ENCODE measurements around the gene LASP1. TPM values are rescaled to one million over a fixed set of nuclear protein-coding genes. Genes with fewer than 3 reads are reported as not detected.
"Not testable (repeated sequence)": the region's sequence is repeated elsewhere in the genome, so short reads cannot be mapped to it uniquely, and the experiment has no call there.

Gene LASP1
- total RNA-seq, 2 experiments from 2014 or later: 105 to 113 TPM

DNA sequence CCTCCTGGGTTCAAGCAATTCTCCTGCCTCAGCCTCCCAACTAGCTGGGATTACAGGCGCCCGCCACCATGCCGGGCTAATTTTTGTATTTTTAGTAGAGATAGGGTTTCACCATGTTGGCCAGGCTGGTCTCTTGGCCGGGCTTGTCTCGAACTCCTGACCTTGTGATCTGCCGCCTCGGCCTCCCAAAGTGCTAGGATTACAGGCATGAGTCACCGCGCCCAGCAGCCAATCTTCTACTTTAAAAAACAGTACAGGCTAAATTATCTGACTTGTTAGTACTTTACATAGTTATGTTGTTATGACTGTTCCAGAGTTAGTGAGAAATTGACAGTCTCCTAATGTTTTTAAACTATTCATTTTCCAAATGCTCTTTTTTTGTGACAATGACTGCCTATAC is 64.1 kb downstream of the LASP1 start:
- CTCF ChIA-PET: interaction anchor here (0.6 kb wide), 1 partner anchor 65 kb away, joined by 4 read pairs; no protein-coding TSS in a partner anchor
- H3K4me1 Mint-ChIP-seq (ENCODE audit: low read depth); intact Hi-C loops (cut with micrococcal nuclease); H3K36me3 Mint-ChIP-seq (ENCODE audit: low read depth); H3K9me3 Mint-ChIP-seq; DNase-seq; H3K27me3 Mint-ChIP-seq (ENCODE audit: low read depth); H3K4me3 Mint-ChIP-seq; H3K27ac Mint-ChIP-seq: not testable (repeated sequence)

DNA sequence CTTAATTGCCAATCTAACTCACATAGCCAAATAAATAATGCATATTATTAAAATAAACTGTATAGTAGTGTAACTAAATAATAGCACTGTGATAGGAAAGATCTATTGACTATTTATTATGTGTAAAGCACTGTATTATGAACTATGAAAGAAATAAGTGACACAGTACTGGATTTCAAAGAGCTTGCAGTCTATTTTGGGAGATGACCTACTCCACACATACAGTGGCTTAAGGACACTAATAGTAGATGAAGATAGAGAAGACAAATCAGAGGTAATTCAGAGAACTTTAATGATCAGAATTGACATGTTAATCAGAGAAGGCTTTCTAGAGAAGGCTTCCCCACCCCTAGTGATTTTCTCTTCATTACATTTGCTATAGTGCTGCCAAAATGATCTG is 70.1 kb downstream of the LASP1 start:
- no peak overlapping the region for H3K27ac Mint-ChIP-seq
- CTCF ChIA-PET: interaction anchor here (0.6 to 1.4 kb wide), 2 partner anchors 16 to 121 kb away, joined by 4 to 5 read pairs; no protein-coding TSS in a partner anchor
- no peaks in the 10 kb centered on the region for H3K9me3 Mint-ChIP-seq
- DNase-seq: no peak
- no peak overlapping the region for H3K4me3 Mint-ChIP-seq
- no peaks in the 10 kb centered on the region for H3K27me3 Mint-ChIP-seq (ENCODE audit: low read depth)
- no peaks in the 10 kb centered on the region for H3K36me3 Mint-ChIP-seq (ENCODE audit: low read depth)
- peaks cover 13% of the 10 kb centered on the region for H3K4me1 Mint-ChIP-seq (ENCODE audit: low read depth)
- intact Hi-C loops (cut with micrococcal nuclease): no loop called here

DNA sequence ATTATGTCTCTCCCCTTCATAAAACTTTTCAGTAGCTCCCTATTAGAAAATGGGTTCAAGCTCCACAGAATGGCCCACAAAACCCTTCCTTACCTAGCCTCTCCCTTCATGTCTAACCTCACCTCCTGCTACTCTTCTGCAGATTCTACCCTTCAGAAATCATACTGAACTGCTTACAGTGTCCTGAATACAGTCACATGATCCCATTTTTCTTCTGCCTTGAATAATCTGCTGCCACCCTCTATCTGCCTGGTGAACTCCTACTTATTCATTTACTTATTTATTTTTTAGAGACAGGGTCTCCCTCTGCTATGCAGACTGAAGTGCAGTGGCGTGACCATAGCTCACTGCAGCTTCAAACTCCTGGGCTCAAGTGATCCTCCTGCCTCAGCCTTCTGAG is 70.5 kb downstream of the LASP1 start:
- no peak overlapping the region for H3K4me3 Mint-ChIP-seq
- H3K27ac Mint-ChIP-seq: no peak overlapping the region
- DNase-seq: no peak
- intact Hi-C loops (cut with micrococcal nuclease): no loop called here
- H3K4me1 Mint-ChIP-seq (ENCODE audit: low read depth): peaks cover 13% of the 10 kb centered on the region
- no peaks in the 10 kb centered on the region for H3K27me3 Mint-ChIP-seq (ENCODE audit: low read depth)
- no peaks in the 10 kb centered on the region for H3K9me3 Mint-ChIP-seq
- CTCF ChIA-PET: interaction anchor here (0.6 to 1.4 kb wide), 2 partner anchors 16 to 122 kb away, joined by 4 to 5 read pairs; no protein-coding TSS in a partner anchor
- no peaks in the 10 kb centered on the region for H3K36me3 Mint-ChIP-seq (ENCODE audit: low read depth)

DNA sequence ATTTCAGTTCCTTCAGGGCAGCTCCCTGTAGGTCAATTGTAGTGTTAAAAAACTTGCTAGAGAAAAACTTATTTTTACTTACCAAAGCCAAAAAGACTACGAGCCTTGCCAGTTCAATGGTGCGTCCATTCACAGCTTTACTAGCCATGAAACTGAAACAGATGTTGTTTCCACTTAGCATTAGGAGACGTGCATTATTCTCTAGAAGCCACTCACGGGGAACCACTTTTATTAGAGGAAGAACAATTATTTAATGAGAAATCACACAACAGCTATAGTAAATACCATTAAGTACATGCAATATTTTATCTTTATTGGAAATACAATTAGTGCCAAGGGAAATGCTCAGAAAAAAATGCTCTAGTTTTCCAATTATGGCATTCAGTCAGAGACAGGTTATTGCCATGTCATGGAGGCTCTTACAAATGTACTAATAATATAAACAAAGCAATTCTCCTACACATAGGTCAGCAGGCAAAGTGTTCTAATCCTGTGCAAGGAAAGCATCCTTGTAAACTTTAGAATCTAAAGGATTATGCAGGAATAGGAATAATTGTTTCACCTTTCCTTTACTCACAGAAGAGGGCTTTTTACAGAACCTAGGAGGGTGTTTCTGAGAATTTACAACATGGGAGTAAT is 73.0 kb downstream of the LASP1 start:
- CTCF ChIA-PET: no interaction called here
- Mint-ChIP-seq H3K4me1 (ENCODE audit: low read depth) (peaks cover 13% of the 10 kb centered on the region), H3K27ac (no peak overlapping the region), H3K27me3 (ENCODE audit: low read depth) (no peaks in the 10 kb centered on the region), H3K4me3 (no peak overlapping the region), H3K9me3 (no peaks in the 10 kb centered on the region), H3K36me3 (ENCODE audit: low read depth) (no peaks in the 10 kb centered on the region)
- intact Hi-C loops (cut with micrococcal nuclease): loop anchor here (2.0 kb wide), 1 partner anchor 16 kb away; no protein-coding TSS in a partner anchor
- DNase-seq: no peak

DNA sequence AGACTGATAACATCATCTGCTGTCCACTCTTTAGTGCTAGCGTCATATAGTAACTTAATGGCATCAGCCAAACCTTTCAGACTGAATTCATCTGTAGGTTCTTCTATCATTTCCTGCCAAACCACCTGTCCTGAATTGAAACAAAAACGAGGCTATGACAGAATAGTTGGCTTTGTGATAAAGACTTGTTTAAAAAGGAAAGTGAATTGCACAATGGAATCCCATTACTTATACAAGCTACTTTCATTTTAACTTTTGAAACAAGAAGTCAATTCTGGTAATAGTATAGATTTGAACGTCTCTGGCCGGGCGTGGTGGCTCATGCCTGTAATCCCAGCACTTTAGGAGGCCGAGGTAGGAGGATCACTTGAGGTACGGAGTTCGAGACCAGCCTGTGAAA is 73.7 kb downstream of the LASP1 start:
- CTCF ChIA-PET: interaction anchor here (0.6 kb wide), 1 partner anchor 606 kb away, joined by 3 read pairs; no protein-coding TSS in a partner anchor
- no peak overlapping the region for H3K4me3 Mint-ChIP-seq
- H3K27me3 Mint-ChIP-seq (ENCODE audit: low read depth): no peaks in the 10 kb centered on the region
- no peaks in the 10 kb centered on the region for H3K36me3 Mint-ChIP-seq (ENCODE audit: low read depth)
- intact Hi-C loops (cut with micrococcal nuclease): loop anchor here (2.0 kb wide), 1 partner anchor 17 kb away; no protein-coding TSS in a partner anchor
- H3K9me3 Mint-ChIP-seq: no peaks in the 10 kb centered on the region
- peak; percentile 67 for DNase-seq
- H3K4me1 Mint-ChIP-seq (ENCODE audit: low read depth): peaks cover 13% of the 10 kb centered on the region
- H3K27ac Mint-ChIP-seq: peak overlapping the region; percentile 84

DNA sequence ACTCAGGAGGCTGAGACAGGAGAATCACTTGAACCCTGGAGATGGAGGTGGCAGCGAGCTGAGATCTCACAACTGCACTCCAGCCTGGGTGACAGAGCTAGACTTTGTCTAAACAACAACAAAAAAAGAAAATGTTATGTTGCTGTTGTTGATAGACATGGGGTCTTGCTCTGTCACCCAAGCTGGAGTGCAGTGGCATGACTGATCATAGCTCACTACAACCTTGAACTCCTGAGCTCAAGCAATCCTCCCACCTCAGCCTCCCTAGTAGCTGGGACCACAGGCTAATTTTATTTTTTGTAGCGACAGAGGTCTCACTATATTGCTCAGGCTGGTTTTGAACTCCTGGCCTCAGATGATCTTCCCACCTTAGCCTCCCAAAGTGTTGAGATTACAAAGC is 77.3 kb downstream of the LASP1 start:
- peaks cover 13% of the 10 kb centered on the region for H3K4me1 Mint-ChIP-seq (ENCODE audit: low read depth)
- DNase-seq: no peak
- H3K9me3 Mint-ChIP-seq: no peaks in the 10 kb centered on the region
- no peaks in the 10 kb centered on the region for H3K36me3 Mint-ChIP-seq (ENCODE audit: low read depth)
- CTCF ChIA-PET: interaction anchor here (1.7 kb wide), 1 partner anchor 218 kb away, joined by 3 read pairs; no protein-coding TSS in a partner anchor
- no peaks in the 10 kb centered on the region for H3K27me3 Mint-ChIP-seq (ENCODE audit: low read depth)
- intact Hi-C loops (cut with micrococcal nuclease): no loop called here
- H3K4me3 Mint-ChIP-seq: no peak overlapping the region
- H3K27ac Mint-ChIP-seq: no peak overlapping the region

DNA sequence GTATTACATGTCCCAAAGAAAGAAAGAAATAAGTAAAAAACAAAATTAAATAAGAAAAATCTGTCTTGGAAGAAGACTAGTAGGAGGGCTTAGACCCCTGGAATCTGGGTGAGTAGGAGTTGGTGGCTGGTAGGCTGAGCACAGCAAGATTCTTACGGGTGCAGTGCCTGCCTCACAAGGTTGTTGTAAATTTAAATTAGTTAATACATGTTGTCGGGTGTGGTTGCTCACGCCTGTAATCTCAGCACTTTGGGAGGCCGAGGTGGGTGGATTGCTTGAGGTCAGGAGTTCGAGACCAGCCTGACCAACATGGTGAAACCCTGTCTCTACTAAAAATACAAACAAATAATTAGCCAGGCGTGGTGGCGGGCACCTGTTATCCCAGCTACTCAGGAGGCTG is 83.9 kb downstream of the LASP1 start:
- H3K9me3 Mint-ChIP-seq; H3K36me3 Mint-ChIP-seq (ENCODE audit: low read depth); H3K4me3 Mint-ChIP-seq; DNase-seq; H3K27ac Mint-ChIP-seq; intact Hi-C loops (cut with micrococcal nuclease); H3K27me3 Mint-ChIP-seq (ENCODE audit: low read depth): not testable (repeated sequence)
- peaks cover 12% of the 10 kb centered on the region for H3K4me1 Mint-ChIP-seq (ENCODE audit: low read depth)
- CTCF ChIA-PET: interaction anchor here (0.8 kb wide), 1 partner anchor 68 kb away, joined by 3 read pairs; no protein-coding TSS in a partner anchor

DNA sequence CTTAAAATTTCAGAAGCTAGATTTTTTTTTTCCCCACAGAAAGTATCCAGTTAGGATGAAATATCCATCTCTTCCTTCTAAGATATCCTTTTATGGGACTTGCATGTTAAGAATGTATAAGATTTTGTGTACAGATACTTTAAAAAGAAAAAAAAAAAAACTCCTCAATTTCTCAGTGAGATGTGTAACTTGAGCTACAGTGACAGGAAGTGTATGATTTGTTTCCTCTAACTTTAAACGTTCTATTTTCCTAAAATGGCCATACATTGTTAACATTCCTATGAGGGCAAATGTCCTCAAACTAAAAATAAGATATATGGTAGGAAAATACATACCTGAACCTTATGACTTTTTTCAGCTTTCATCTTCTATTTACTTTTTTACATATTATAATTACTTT is 88.5 kb downstream of the LASP1 start:
- CTCF ChIA-PET: interaction anchor here (0.6 to 1.4 kb wide), 11 partner anchors 18 to 206 kb away, joined by 3 to 7 read pairs (median 3); partner anchors contain the start of genes LASP1 and LASP1NB
- H3K27me3 Mint-ChIP-seq (ENCODE audit: low read depth): no peaks in the 10 kb centered on the region
- H3K9me3 Mint-ChIP-seq: no peaks in the 10 kb centered on the region
- H3K27ac Mint-ChIP-seq: peak overlapping the region; percentile 30
- H3K4me3 Mint-ChIP-seq: no peak overlapping the region
- no peak for DNase-seq
- H3K4me1 Mint-ChIP-seq (ENCODE audit: low read depth): peaks cover 37% of the 10 kb centered on the region
- H3K36me3 Mint-ChIP-seq (ENCODE audit: low read depth): no peaks in the 10 kb centered on the region
- intact Hi-C loops (cut with micrococcal nuclease): no loop called here

DNA sequence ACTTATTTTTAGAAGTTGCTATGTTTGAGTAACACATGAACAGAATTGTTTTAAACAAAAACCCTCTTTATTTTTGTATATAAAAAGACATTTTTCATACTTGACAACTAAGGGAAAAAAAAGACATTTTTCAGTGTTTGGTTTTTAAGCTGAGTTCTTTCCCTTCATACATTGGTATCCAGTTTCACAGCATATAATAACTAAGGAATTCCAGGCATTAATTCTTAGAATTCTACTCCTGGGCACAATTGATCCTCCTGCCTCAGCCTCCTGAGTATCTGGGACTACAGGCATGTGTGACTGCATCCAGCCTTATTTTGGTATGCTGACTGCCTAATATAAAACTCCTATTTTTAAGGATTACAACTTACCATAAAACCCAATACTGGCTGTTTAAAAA is 88.9 kb downstream of the LASP1 start:
- CTCF ChIA-PET: interaction anchor here (0.6 to 1.4 kb wide), 9 partner anchors 23 to 206 kb away, joined by 3 to 7 read pairs (median 3); partner anchors contain the start of genes LASP1 and LASP1NB
- Mint-ChIP-seq H3K4me1 (ENCODE audit: low read depth) (peaks cover 37% of the 10 kb centered on the region), H3K9me3 (no peaks in the 10 kb centered on the region), H3K4me3 (no peak overlapping the region), H3K27ac (no peak overlapping the region), H3K27me3 (ENCODE audit: low read depth) (no peaks in the 10 kb centered on the region), H3K36me3 (ENCODE audit: low read depth) (no peaks in the 10 kb centered on the region)
- DNase-seq: no peak
- intact Hi-C loops (cut with micrococcal nuclease): no loop called here

DNA sequence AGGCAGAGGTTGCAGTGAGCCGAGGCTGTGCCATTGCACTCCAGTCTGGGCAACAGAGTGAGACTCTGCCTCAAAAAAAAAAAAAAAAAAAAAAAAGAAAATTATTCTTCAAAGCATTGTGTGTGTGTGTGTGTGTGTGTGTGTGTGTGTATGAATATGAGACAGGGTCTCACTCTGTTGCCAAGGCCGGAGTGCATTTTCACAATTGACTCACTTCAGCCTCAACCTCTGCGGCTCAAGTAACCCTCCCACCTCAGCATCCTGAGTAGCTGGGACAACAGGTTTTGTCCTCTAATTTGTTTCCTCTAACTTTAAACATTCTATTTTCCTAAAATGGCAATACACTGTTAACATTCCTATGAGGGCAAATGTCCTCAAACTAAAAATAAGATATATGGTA is 89.7 kb downstream of the LASP1 start:
- no peak overlapping the region for H3K4me3 Mint-ChIP-seq
- peaks cover 37% of the 10 kb centered on the region for H3K4me1 Mint-ChIP-seq (ENCODE audit: low read depth)
- no peaks in the 10 kb centered on the region for H3K27me3 Mint-ChIP-seq (ENCODE audit: low read depth)
- no peak overlapping the region for H3K27ac Mint-ChIP-seq
- no peaks in the 10 kb centered on the region for H3K9me3 Mint-ChIP-seq
- H3K36me3 Mint-ChIP-seq (ENCODE audit: low read depth): no peaks in the 10 kb centered on the region
- intact Hi-C loops (cut with micrococcal nuclease): no loop called here
- CTCF ChIA-PET: interaction anchor here (1.6 kb wide), 1 partner anchor 106 kb away, joined by 4 read pairs; the partner anchor contains the start of gene RPL23
- DNase-seq: no peak

DNA sequence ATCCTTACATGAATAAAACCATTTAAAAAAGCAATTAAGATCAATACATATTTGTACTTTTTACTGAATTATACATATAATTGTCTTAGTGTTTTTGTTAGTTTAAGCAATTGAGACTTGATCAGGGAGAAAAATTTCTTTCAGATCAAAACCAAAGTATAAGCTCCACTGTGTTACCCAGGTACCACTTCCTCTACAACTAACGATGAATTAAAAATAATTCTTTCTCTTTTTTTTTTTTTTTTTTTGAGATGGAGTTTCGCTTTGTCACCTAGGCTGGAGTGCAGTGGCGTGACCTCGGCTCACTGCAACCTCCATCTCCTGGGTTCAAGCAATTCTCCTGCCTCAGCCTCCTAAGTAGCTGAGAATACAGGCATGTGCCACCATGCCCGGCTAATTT is 90.5 kb downstream of the LASP1 start:
- Mint-ChIP-seq H3K36me3 (ENCODE audit: low read depth) (no peaks in the 10 kb centered on the region), H3K27me3 (ENCODE audit: low read depth) (no peaks in the 10 kb centered on the region), H3K4me3 (peak overlapping the region; percentile 9), H3K4me1 (ENCODE audit: low read depth) (peaks cover 37% of the 10 kb centered on the region), H3K9me3 (no peaks in the 10 kb centered on the region), H3K27ac (peak overlapping the region; percentile 68)
- no peak for DNase-seq
- CTCF ChIA-PET: interaction anchor here (0.6 to 1.6 kb wide), 4 partner anchors 87 to 525 kb away, joined by 3 to 4 read pairs (median 3); partner anchors contain the start of gene RPL23
- intact Hi-C loops (cut with micrococcal nuclease): no loop called here

DNA sequence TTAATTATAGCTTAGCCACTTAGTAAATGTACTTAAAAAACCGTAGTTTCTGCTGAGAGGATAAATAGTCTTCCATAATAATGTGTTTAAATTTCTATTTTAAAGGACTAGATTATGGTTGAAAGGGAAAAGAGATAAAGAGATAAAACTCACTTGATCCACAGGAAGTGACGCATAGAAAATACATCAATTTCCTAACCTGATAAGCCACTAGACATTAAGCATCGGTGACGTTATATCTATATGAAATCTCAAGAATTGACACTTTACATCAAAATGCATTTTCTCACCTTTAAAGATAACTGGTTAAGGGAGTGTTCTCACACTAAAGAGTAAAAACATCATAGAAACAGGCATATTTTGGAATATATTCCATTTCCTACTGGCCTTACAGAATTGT is 91.6 kb downstream of the LASP1 start:
- no peaks in the 10 kb centered on the region for H3K27me3 Mint-ChIP-seq (ENCODE audit: low read depth)
- intact Hi-C loops (cut with micrococcal nuclease): no loop called here
- H3K4me3 Mint-ChIP-seq: no peak overlapping the region
- H3K9me3 Mint-ChIP-seq: no peaks in the 10 kb centered on the region
- H3K27ac Mint-ChIP-seq: no peak overlapping the region
- DNase-seq: no peak
- no peaks in the 10 kb centered on the region for H3K36me3 Mint-ChIP-seq (ENCODE audit: low read depth)
- peaks cover 37% of the 10 kb centered on the region for H3K4me1 Mint-ChIP-seq (ENCODE audit: low read depth)
- CTCF ChIA-PET: interaction anchor here (0.7 kb wide), 1 partner anchor 22 kb away, joined by 4 read pairs; no protein-coding TSS in a partner anchor

Measured in activated naive CD4-positive, alpha-beta T cell treated with anti-CD3 and anti-CD28 coated beads for 36 hours (primary cell).